GM12878 (cell line): ENCODE data around the gene CTNNBL1.

Experiments
- CBX3 ChIP-seq: fragments of 200-600 bp; sonication (generic); IDR thresholded peaks from 2 replicates; pipeline ENCODE4 v1.6.1; 2016; ENCODE audit warnings: low read depth, borderline replicate concordance
- CEBPB ChIP-seq, 2 experiments: fragments of 150-350 bp in 1 of 2; IDR thresholded peaks; 2 replicates each; pipeline ENCODE4 v1.6.1; 2012 to 2014; ENCODE audit warnings: low read depth in 2 of 2, low read length in 2 of 2, borderline replicate concordance in 1 of 2, inconsistent platforms in 1 of 2
- CREB1 ChIP-seq: IDR thresholded peaks from 2 replicates; pipeline ENCODE4 v1.6.1; 2012; ENCODE audit warnings: low read depth, mild to moderate bottlenecking, inconsistent platforms
- CTCF ChIP-seq, 3 experiments: IDR thresholded peaks in 2 of 3; conservative IDR thresholded peaks in 1 of 3; 2 replicates each; pipeline ENCODE4 v1.5.1; 2011; ENCODE audit warnings: low read depth in 3 of 3, low read length in 3 of 3, mild to moderate bottlenecking in 3 of 3, control low read depth in 2 of 3, moderate library complexity in 2 of 3, inconsistent platforms in 1 of 3, mixed read lengths in 1 of 3; ENCODE audit not compliant: control insufficient read depth in 2 of 3, insufficient read depth in 1 of 3; ENCODE audit errors: extremely low read depth in 1 of 3
- ETV6 ChIP-seq, 2 experiments: fragments of 450-650 bp in 1 of 2; IDR thresholded peaks in 1 of 2; conservative IDR thresholded peaks in 1 of 2; 2 replicates each; pipeline ENCODE4 v1.6.1; 2014; ENCODE audit warnings: antibody characterized with exemption in 1 of 2, borderline replicate concordance in 1 of 2, low read depth in 1 of 2, mild to moderate bottlenecking in 1 of 2, moderate library complexity in 1 of 2
- NR2F1 ChIP-seq: fragments of 450-650 bp; conservative IDR thresholded peaks from 2 replicates; pipeline ENCODE4 v1.6.1; 2017; ENCODE audit warnings: mild to moderate bottlenecking
- TCF7 ChIP-seq: IDR thresholded peaks from 2 replicates; pipeline ENCODE4 v1.6.1; 2014; ENCODE audit warnings: antibody characterized with exemption, borderline replicate concordance
- ZBED1 ChIP-seq: IDR thresholded peaks from 2 replicates; pipeline ENCODE4 v1.6.1; 2016; ENCODE audit warnings: borderline replicate concordance
- ZNF274 ChIP-seq: IDR thresholded peaks from one replicate; pipeline ENCODE4 v1.8.0; 2011; ENCODE audit not compliant: insufficient read length, insufficient read depth
- TF ChIP-seq, protein P1 (sequence below): IDR thresholded peaks from 2 replicates; pipeline ENCODE4 v1.6.1; 2012; ENCODE audit warnings: mild to moderate bottlenecking, low read depth, low read length

- TF ChIP-seq, protein P1, sequence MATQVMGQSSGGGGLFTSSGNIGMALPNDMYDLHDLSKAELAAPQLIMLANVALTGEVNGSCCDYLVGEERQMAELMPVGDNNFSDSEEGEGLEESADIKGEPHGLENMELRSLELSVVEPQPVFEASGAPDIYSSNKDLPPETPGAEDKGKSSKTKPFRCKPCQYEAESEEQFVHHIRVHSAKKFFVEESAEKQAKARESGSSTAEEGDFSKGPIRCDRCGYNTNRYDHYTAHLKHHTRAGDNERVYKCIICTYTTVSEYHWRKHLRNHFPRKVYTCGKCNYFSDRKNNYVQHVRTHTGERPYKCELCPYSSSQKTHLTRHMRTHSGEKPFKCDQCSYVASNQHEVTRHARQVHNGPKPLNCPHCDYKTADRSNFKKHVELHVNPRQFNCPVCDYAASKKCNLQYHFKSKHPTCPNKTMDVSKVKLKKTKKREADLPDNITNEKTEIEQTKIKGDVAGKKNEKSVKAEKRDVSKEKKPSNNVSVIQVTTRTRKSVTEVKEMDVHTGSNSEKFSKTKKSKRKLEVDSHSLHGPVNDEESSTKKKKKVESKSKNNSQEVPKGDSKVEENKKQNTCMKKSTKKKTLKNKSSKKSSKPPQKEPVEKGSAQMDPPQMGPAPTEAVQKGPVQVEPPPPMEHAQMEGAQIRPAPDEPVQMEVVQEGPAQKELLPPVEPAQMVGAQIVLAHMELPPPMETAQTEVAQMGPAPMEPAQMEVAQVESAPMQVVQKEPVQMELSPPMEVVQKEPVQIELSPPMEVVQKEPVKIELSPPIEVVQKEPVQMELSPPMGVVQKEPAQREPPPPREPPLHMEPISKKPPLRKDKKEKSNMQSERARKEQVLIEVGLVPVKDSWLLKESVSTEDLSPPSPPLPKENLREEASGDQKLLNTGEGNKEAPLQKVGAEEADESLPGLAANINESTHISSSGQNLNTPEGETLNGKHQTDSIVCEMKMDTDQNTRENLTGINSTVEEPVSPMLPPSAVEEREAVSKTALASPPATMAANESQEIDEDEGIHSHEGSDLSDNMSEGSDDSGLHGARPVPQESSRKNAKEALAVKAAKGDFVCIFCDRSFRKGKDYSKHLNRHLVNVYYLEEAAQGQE = no peak
- TF ChIP-seq CREB1 = no peak
- no peak for TF ChIP-seq ZNF274
- no peak for TF ChIP-seq ETV6 (conservative IDR thresholded peaks at IDR 0.05 in 1 of 2, IDR thresholded peaks at IDR 0.05 in 1 of 2; ENCODE audit: borderline replicate concordance in 1 of 2, low read depth in 1 of 2)
- TF ChIP-seq CTCF (IDR thresholded peaks at IDR 0.05 in 2 of 3, conservative IDR thresholded peaks at IDR 0.05 in 1 of 3; ENCODE audit: control insufficient read depth in 2 of 3, extremely low read depth in 1 of 3, insufficient read depth in 1 of 3, low read depth in 3 of 3, low read length in 3 of 3) = no peak
- TF ChIP-seq ZBED1 = no peak
- TF ChIP-seq NR2F1 = no peak
- TF ChIP-seq CEBPB (IDR thresholded peaks at IDR 0.05; ENCODE audit: borderline replicate concordance in 1 of 2, low read depth in 2 of 2, low read length in 2 of 2) = no peak
- no peak for TF ChIP-seq CBX3
- TF ChIP-seq TCF7 = no peak
Measured at GRCh38 chr20:37735541-37735940, 41.7 kb downstream of the CTNNBL1 start.
